HCT116 (cell line): ENCODE data around the gene LRRC32. TPM values are rescaled to one million over a fixed set of nuclear protein-coding genes. Genes with fewer than 3 reads are reported as not detected.

Source experiments
- ATAC-seq: fragments of 200-7000 bp; cut with Tn5 transposase; 2 replicates; pipeline ENCODE4 v1.9.1; 2020; ENCODE audit warnings: mild to moderate bottlenecking, moderate library complexity
- BruUV-seq: library from RNA; stranded (reverse); fragments of 400-500 nt; replicated peaks from 2 replicates; lab custom pipeline; 2021; lab: Mats Ljungman, UMichigan
- CTCF ChIA-PET: fragments of 300-600 bp; sonication (Branson Sonifier 250); formaldehyde crosslinking; loops from one replicate; lab custom pipeline; 2021; ENCODE audit warnings: antibody characterized with exemption; lab: Charles Lee
- POLR2A ChIA-PET: fragments of 300-600, 350-600 bp; sonication (Branson Sonifier 250); formaldehyde crosslinking; loops from one replicate; lab custom pipeline; 2021; ENCODE audit warnings: antibody characterized with exemption; lab: Charles Lee
- RAD21 ChIA-PET, 2 experiments: fragments of 300-600 bp; sonication (Branson Sonifier 250); formaldehyde crosslinking; loops; one replicate each; lab custom pipeline; 2023; ENCODE audit warnings: low total read pairs in 2 of 2; ENCODE audit not compliant: uncharacterized antibody in 2 of 2, unreplicated experiment in 2 of 2, low non-redundant PET in 1 of 2; lab: Charles Lee
- DNase-seq: peaks from one replicate; pipeline ENCODE4 v3.0.0-alpha.2; 2010; ENCODE audit warnings: low read depth, low spot score
- H2AFZ ChIP-seq: fragments of 200-600 bp; shearing (Covaris generic), sonication (generic); 2 replicates; pipeline ENCODE4 v1.6.1; 2017; ENCODE audit warnings: low read depth, mixed run types, mixed read lengths, antibody characterized with exemption, low read length; ENCODE audit not compliant: poor library complexity, severe bottlenecking
- H3K27ac ChIP-seq: 2 replicates; pipeline ENCODE4 v1.5.1; 2012; ENCODE audit warnings: low read depth, low read length
- H3K27me3 ChIP-seq: fragments of 200-600 bp; sonication (generic); 2 replicates; pipeline ENCODE4 v1.6.1; 2016; ENCODE audit warnings: mixed run types, low read length, mixed read lengths; ENCODE audit not compliant: insufficient read depth
- H3K36me3 ChIP-seq, 2 experiments: fragments of 200-500 bp in 1 of 2; fragments of 200-600 bp in 1 of 2; sonication (Bioruptor generic) in 1 of 2; sonication (generic) in 1 of 2; 2 replicates each; pipeline versions ENCODE4 v1.5.1 to v1.6.1; 2014 to 2016; ENCODE audit warnings: low read length in 2 of 2, inconsistent platforms in 1 of 2, mixed read lengths in 1 of 2, mixed run types in 1 of 2; ENCODE audit not compliant: insufficient read depth in 2 of 2, control insufficient read depth in 1 of 2
- H3K4me1 ChIP-seq, 2 experiments: fragments of 200-600 bp in 1 of 2; sonication (generic) in 1 of 2; 2 replicates each; pipeline versions ENCODE4 v1.5.1 to v1.6.1; 2012 to 2017; ENCODE audit warnings: low read length in 2 of 2, inconsistent platforms in 1 of 2, mild to moderate bottlenecking in 1 of 2, mixed read lengths in 1 of 2, mixed run types in 1 of 2, moderate library complexity in 1 of 2; ENCODE audit not compliant: insufficient read depth in 2 of 2, control insufficient read depth in 1 of 2
- H3K4me2 ChIP-seq: fragments of 200-600 bp; sonication (generic); 2 replicates; pipeline ENCODE4 v1.6.1; 2017; ENCODE audit warnings: mixed run types, low read length, mixed read lengths
- H3K4me3 ChIP-seq, 2 experiments: fragments of 200-600 bp in 1 of 2; sonication (generic) in 1 of 2; replicated peaks in 1 of 2; 2 replicates each; pipeline ENCODE4 v1.5.1; 2011 to 2016; ENCODE audit warnings: low read length in 2 of 2, control low read depth in 1 of 2, low read depth in 1 of 2, mild to moderate bottlenecking in 1 of 2, mixed read lengths in 1 of 2, mixed run types in 1 of 2
- H3K79me2 ChIP-seq: fragments of 200-600 bp; sonication (generic); 2 replicates; pipeline ENCODE4 v1.6.1; 2017; ENCODE audit warnings: mild to moderate bottlenecking, mixed run types, low read length, moderate library complexity, mixed read lengths; ENCODE audit not compliant: insufficient read depth
- H3K9ac ChIP-seq: fragments of 200-600 bp; sonication (generic); 2 replicates; pipeline ENCODE4 v1.6.1; 2016; ENCODE audit warnings: low read length, mixed read lengths
- H3K9me2 ChIP-seq: fragments of 200-600 bp; sonication (generic), shearing (Covaris generic); 2 replicates; pipeline ENCODE4 v1.6.1; 2017; ENCODE audit warnings: mixed run types, mild to moderate bottlenecking, moderate library complexity; ENCODE audit not compliant: insufficient read depth
- H3K9me3 ChIP-seq, 2 experiments: fragments of 200-500 bp in 1 of 2; fragments of 200-600 bp in 1 of 2; sonication (Bioruptor generic) in 1 of 2; sonication (generic) in 1 of 2; 2 replicates each; pipeline ENCODE4 v1.6.1; 2014 to 2017; ENCODE audit warnings: low read length in 2 of 2, mixed read lengths in 2 of 2, inconsistent platforms in 1 of 2, low read depth in 1 of 2, mild to moderate bottlenecking in 1 of 2, mixed run types in 1 of 2, moderate library complexity in 1 of 2; ENCODE audit not compliant: control insufficient read depth in 1 of 2, insufficient read depth in 1 of 2
- H4K20me1 ChIP-seq: fragments of 200-600 bp; sonication (generic), shearing (Covaris generic); 2 replicates; pipeline ENCODE4 v1.6.1; 2017; ENCODE audit warnings: mixed run types, mild to moderate bottlenecking, moderate library complexity; ENCODE audit not compliant: insufficient read depth
- CBX3 ChIP-seq: IDR thresholded peaks from 2 replicates; pipeline ENCODE4 v1.6.1; 2012; ENCODE audit warnings: low read depth
- CEBPB ChIP-seq: IDR thresholded peaks from 2 replicates; pipeline ENCODE4 v1.6.1; 2012; ENCODE audit warnings: low read depth
- CTCF ChIP-seq, 3 experiments: fragments of 200-600 bp in 1 of 3; sonication (generic) in 1 of 3; IDR thresholded peaks in 2 of 3; conservative IDR thresholded peaks in 1 of 3; 2 replicates each; pipeline ENCODE4 v1.5.1; 2012 to 2017; ENCODE audit warnings: low read depth in 2 of 3, low read length in 2 of 3, antibody characterized with exemption in 1 of 3, borderline replicate concordance in 1 of 3, control low read depth in 1 of 3, mild to moderate bottlenecking in 1 of 3, mixed read lengths in 1 of 3, mixed run types in 1 of 3, moderate library complexity in 1 of 3; ENCODE audit not compliant: insufficient read depth in 1 of 3
- ELF1 ChIP-seq: IDR thresholded peaks from 2 replicates; pipeline ENCODE4 v1.6.1; 2012; ENCODE audit warnings: low read depth, borderline replicate concordance
- EZH2 ChIP-seq: fragments of 200-600 bp; sonication (generic); IDR thresholded peaks from 2 replicates; pipeline ENCODE4 v1.6.1; 2017; ENCODE audit warnings: antibody characterized with exemption, mixed run types
- EZH2phosphoT487 ChIP-seq: fragments of 200-600 bp; IDR thresholded peaks from 2 replicates; pipeline ENCODE4 v1.6.1; 2018; ENCODE audit warnings: antibody characterized with exemption, borderline replicate concordance
- FOSL1 ChIP-seq: IDR thresholded peaks from 2 replicates; pipeline ENCODE4 v1.6.1; 2012; ENCODE audit warnings: low read depth
- MAX ChIP-seq: IDR thresholded peaks from 2 replicates; pipeline ENCODE4 v1.6.1; 2012
- POLR2A ChIP-seq: IDR thresholded peaks from 2 replicates; pipeline ENCODE4 v1.7.0; 2011; ENCODE audit warnings: borderline replicate concordance; ENCODE audit not compliant: insufficient read depth, insufficient read length; ENCODE audit errors: extremely low read depth
- POLR2AphosphoS5 ChIP-seq: IDR thresholded peaks from 2 replicates; pipeline ENCODE4 v1.6.1; 2011; ENCODE audit warnings: mild to moderate bottlenecking, low read depth, low read length, moderate library complexity
- SIN3A ChIP-seq: IDR thresholded peaks from 2 replicates; pipeline ENCODE4 v1.6.1; 2012; ENCODE audit warnings: low read depth
- SP1 ChIP-seq: IDR thresholded peaks from 2 replicates; pipeline ENCODE4 v1.6.1; 2012; ENCODE audit warnings: low read depth
- SRF ChIP-seq: IDR thresholded peaks from 2 replicates; pipeline ENCODE4 v1.6.1; 2012; ENCODE audit warnings: low read depth
- YY1 ChIP-seq: IDR thresholded peaks from 2 replicates; pipeline ENCODE4 v1.6.1; 2011; ENCODE audit warnings: low read length, low read depth, moderate library complexity, mild to moderate bottlenecking; ENCODE audit not compliant: insufficient replicate concordance; ENCODE audit errors: extremely low read depth
- ZBTB33 ChIP-seq: IDR thresholded peaks from 2 replicates; pipeline ENCODE4 v1.6.1; 2011; ENCODE audit warnings: mild to moderate bottlenecking, low read length, moderate library complexity; ENCODE audit not compliant: insufficient replicate concordance; ENCODE audit errors: extremely low read depth
- ZFX ChIP-seq: fragments of 450-650 bp; IDR thresholded peaks from 2 replicates; pipeline ENCODE4 v1.6.1; 2017
- ZNF274 ChIP-seq: fragments of 200-500 bp; sonication (Bioruptor generic); IDR thresholded peaks from 2 replicates; pipeline ENCODE4 v1.6.1; 2014; ENCODE audit warnings: mild to moderate bottlenecking, low read depth, low read length, inconsistent platforms
- intact Hi-C: fragments of 100-400 bp; cut with micrococcal nuclease; formaldehyde crosslinking; loops from 2 replicates; pipeline ENCODE4 v1.10.0; 2022
- total RNA-seq: library from RNA; stranded (reverse); gene quantifications from one replicate; pipeline ENCODE4 v1.2.1, GENCODE V29; 2021; ENCODE audit not compliant: unreplicated experiment
- TF ChIP-seq, protein P1 (sequence below): IDR thresholded peaks from 2 replicates; pipeline ENCODE4 v1.6.1; 2012; ENCODE audit warnings: low read depth
- TF ChIP-seq, protein P2 (sequence below): IDR thresholded peaks from 2 replicates; pipeline ENCODE4 v1.6.1; 2012

The LRRC32 gene
- total RNA-seq, 1 experiment from 2014 or later: 0.54 TPM

GRCh38 chr11:76712125-76712524, 41.6 kb upstream of the LRRC32 start:
- H3K4me2 ChIP-seq: no peak overlapping the region
- H3K79me2 ChIP-seq: no peaks in the 10 kb centered on the region
- H3K9me3 ChIP-seq: no peaks in the 10 kb centered on the region
- no TSS peak for BruUV-seq
- H3K9me2 ChIP-seq: no peaks in the 10 kb centered on the region
- H3K4me1 ChIP-seq: no peaks in the 10 kb centered on the region
- no peak for ATAC-seq
- CTCF ChIA-PET: no interaction called here
- H3K4me3 ChIP-seq: no peak overlapping the region
- H3K36me3 ChIP-seq: no peaks in the 10 kb centered on the region
- H4K20me1 ChIP-seq: no peaks in the 10 kb centered on the region
- H3K27me3 ChIP-seq: no peaks in the 10 kb centered on the region
- no peak overlapping the region for H3K27ac ChIP-seq
- no peak overlapping the region for H3K9ac ChIP-seq
- no peak for DNase-seq
- RAD21 ChIA-PET: no interaction called here
- H2AFZ ChIP-seq: no peak overlapping the region
- TF ChIP-seq, protein P1, sequence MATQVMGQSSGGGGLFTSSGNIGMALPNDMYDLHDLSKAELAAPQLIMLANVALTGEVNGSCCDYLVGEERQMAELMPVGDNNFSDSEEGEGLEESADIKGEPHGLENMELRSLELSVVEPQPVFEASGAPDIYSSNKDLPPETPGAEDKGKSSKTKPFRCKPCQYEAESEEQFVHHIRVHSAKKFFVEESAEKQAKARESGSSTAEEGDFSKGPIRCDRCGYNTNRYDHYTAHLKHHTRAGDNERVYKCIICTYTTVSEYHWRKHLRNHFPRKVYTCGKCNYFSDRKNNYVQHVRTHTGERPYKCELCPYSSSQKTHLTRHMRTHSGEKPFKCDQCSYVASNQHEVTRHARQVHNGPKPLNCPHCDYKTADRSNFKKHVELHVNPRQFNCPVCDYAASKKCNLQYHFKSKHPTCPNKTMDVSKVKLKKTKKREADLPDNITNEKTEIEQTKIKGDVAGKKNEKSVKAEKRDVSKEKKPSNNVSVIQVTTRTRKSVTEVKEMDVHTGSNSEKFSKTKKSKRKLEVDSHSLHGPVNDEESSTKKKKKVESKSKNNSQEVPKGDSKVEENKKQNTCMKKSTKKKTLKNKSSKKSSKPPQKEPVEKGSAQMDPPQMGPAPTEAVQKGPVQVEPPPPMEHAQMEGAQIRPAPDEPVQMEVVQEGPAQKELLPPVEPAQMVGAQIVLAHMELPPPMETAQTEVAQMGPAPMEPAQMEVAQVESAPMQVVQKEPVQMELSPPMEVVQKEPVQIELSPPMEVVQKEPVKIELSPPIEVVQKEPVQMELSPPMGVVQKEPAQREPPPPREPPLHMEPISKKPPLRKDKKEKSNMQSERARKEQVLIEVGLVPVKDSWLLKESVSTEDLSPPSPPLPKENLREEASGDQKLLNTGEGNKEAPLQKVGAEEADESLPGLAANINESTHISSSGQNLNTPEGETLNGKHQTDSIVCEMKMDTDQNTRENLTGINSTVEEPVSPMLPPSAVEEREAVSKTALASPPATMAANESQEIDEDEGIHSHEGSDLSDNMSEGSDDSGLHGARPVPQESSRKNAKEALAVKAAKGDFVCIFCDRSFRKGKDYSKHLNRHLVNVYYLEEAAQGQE: no peak
- TF ChIP-seq SP1 (no peak), YY1 (no peak), CEBPB (no peak), POLR2A (no peak), ZFX (no peak), FOSL1 (no peak), CBX3 (no peak), SRF (no peak), POLR2AphosphoS5 (no peak), ELF1 (no peak), ZBTB33 (no peak), ZNF274 (no peak), CTCF (IDR thresholded peaks at IDR 0.05 in 2 of 3, conservative IDR thresholded peaks at IDR 0.05 in 1 of 3; ENCODE audit: borderline replicate concordance in 1 of 3, insufficient read depth in 1 of 3, low read depth in 2 of 3, low read length in 2 of 3) (no peak), EZH2 (no peak), SIN3A (no peak), MAX (no peak), EZH2phosphoT487 (no peak)
- TF ChIP-seq, protein P2, sequence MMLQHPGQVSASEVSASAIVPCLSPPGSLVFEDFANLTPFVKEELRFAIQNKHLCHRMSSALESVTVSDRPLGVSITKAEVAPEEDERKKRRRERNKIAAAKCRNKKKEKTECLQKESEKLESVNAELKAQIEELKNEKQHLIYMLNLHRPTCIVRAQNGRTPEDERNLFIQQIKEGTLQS: no peak
- intact Hi-C loops: no loop called here
- POLR2A ChIA-PET: no interaction called here
